ENCODE results near the gene IGIP. TPM values are rescaled to one million over a fixed set of nuclear protein-coding genes. Genes with fewer than 3 reads are reported as not detected.

IGIP gene
- polyA plus RNA-seq, 1 of the 3 experiments (the other 2 are of a cell fraction), result 0.72 TPM

- TF ChIP-seq REST (IDR thresholded peaks at IDR 0.05; ENCODE audit: low read depth, low read length) (0 out of 2 replicates have a peak, but pooled peaks have one; percentile 22), MXI1 (IDR thresholded peaks at IDR 0.05; ENCODE audit: low read depth, low read length) (peak; percentile 31; the same call in 1 of the 2 replicates), TAF1 (IDR thresholded peaks at IDR 0.05; ENCODE audit: borderline replicate concordance, low read depth, low read length) (peak; percentile 88), RCOR1 (IDR thresholded peaks at IDR 0.05; ENCODE audit: low read length) (no peak), YY1 (IDR thresholded peaks at IDR 0.05; ENCODE audit: low read depth) (no peak), ELF1 (IDR thresholded peaks at IDR 0.05) (no peak), RAD21 (IDR thresholded peaks at IDR 0.05; ENCODE audit: low read length) (no peak), USF1 (IDR thresholded peaks at IDR 0.05; ENCODE audit: borderline replicate concordance, low read depth) (peak; percentile 83), PBX3 (IDR thresholded peaks at IDR 0.05) (peak; percentile 22; the same call in 1 of the 2 replicates), CTCF (IDR thresholded peaks at IDR 0.05) (no peak), SIN3A (IDR thresholded peaks at IDR 0.05; ENCODE audit: borderline replicate concordance, low read depth, low read length) (peak; percentile 91; the same call in 1 of the 2 replicates), GABPA (IDR thresholded peaks at IDR 0.05; ENCODE audit: low read depth) (no peak), JUND (IDR thresholded peaks at IDR 0.05) (no peak), USF2 (IDR thresholded peaks at IDR 0.05; ENCODE audit: borderline replicate concordance, low read depth, low read length) (no peak), GATA2 (CRISPR knock-in tag; IDR thresholded peaks at IDR 0.05) (no peak), SMC3 (IDR thresholded peaks at IDR 0.05; ENCODE audit: low read depth, low read length) (no peak), RXRA (IDR thresholded peaks at IDR 0.05; ENCODE audit: borderline replicate concordance, low read depth) (no peak), FOXM1 (IDR thresholded peaks at IDR 0.05; ENCODE audit: low read depth) (no peak)
These were observed 12.0 kb upstream of the IGIP start, which contains the start of gene PURA (continued) for GRCh38 chr5:140113699-140114263.
